Gastrocnemius medialis (tissue), 4 donors: ENCODE measurements around the gene CBR1. TPM values are rescaled to one million over a fixed set of nuclear protein-coding genes. Genes with fewer than 3 reads are reported as not detected.

Experiments
- ATAC-seq, 2 donors: fragments of 150-250 bp; one replicate each; pipeline ENCODE4 v1.9.1; 2016
- DNase-seq, 2 donors: peaks; one replicate each; pipeline ENCODE4 v3.0.0-alpha.2; 2019
- H3K27ac ChIP-seq, 4 donors: fragments of 200-600 bp; sonication (generic); 1 replicate in 1 of 4; 2 replicates in 3 of 4; pipeline ENCODE4 v1.5.1; 2016 to 2018; ENCODE audit warnings: mild to moderate bottlenecking in 2 of 4, moderate library complexity in 1 of 4
- H3K27me3 ChIP-seq, 3 donors: fragments of 200-600 bp; sonication (generic) in 2 of 3; 1 replicate in 1 of 3; 2 replicates in 2 of 3; pipeline versions ENCODE4 v1.5.1 to v1.6.0; 2016 to 2019; ENCODE audit warnings: mild to moderate bottlenecking in 1 of 3, moderate library complexity in 1 of 3
- H3K36me3 ChIP-seq, 2 donors: fragments of 200-600 bp; sonication (generic) in 1 of 2; one replicate each; pipeline ENCODE4 v1.5.1; 2017 to 2018
- H3K4me1 ChIP-seq, 2 donors: fragments of 200-600 bp; sonication (generic) in 1 of 2; one replicate each; pipeline ENCODE4 v1.5.1; 2016 to 2017; ENCODE audit warnings: mild to moderate bottlenecking in 2 of 2
- H3K4me3 ChIP-seq, 4 donors: fragments of 200-600 bp; sonication (generic) in 3 of 4; 1 replicate in 1 of 4; 2 replicates in 3 of 4; pipeline ENCODE4 v1.5.1; 2016 to 2019; ENCODE audit warnings: mild to moderate bottlenecking in 2 of 4
- H3K9me3 ChIP-seq, 3 donors: fragments of 200-600 bp; sonication (generic) in 2 of 3; 1 replicate in 1 of 3; 2 replicates in 2 of 3; pipeline ENCODE4 v1.5.1; 2016 to 2019
- CTCF ChIP-seq, 5 experiments: fragments of 450-650 bp in 3 of 5; fragments of 200-600 bp in 2 of 5; sonication (generic) in 2 of 5; IDR thresholded peaks in 4 of 5; conservative IDR thresholded peaks in 1 of 5; 1 replicate in 4 of 5; 2 replicates in 1 of 5; pipeline ENCODE4 v1.5.1; 2016 to 2019; ENCODE audit warnings: antibody characterized with exemption in 5 of 5, mild to moderate bottlenecking in 3 of 5, moderate library complexity in 3 of 5
- POLR2A ChIP-seq, 2 donors: fragments of 450-650 bp; IDR thresholded peaks; one replicate each; pipeline ENCODE4 v1.6.1; 2017; ENCODE audit warnings: antibody characterized with exemption in 2 of 2, mild to moderate bottlenecking in 2 of 2, moderate library complexity in 2 of 2
- in situ Hi-C, 4 donors: fragments of 200-750 bp; cut with MboI; loops; one replicate each; pipeline versions ENCODE4 v1.15.0 to v1.8.0; 2017; ENCODE audit warnings: low sequenced_read_pairs in 4 of 4
- intact Hi-C: fragments of 100-400 bp; cut with DNase I; formaldehyde crosslinking; loops from one replicate; pipeline ENCODE4 v1.15.1; 2023; ENCODE audit warnings: low total_unique reads
- total RNA-seq, 4 donors: library from RNA; depleted of rRNA; stranded (reverse); fragments of >200 nt; gene quantifications; one replicate each; pipeline versions ENCODE4 v1.1.0 to v1.2.3, GENCODE V29; 2016

Gene CBR1
- total RNA-seq, 4 donors from 2014 or later, result 44.8 to 73.9 (median 66.4) TPM

DNA sequence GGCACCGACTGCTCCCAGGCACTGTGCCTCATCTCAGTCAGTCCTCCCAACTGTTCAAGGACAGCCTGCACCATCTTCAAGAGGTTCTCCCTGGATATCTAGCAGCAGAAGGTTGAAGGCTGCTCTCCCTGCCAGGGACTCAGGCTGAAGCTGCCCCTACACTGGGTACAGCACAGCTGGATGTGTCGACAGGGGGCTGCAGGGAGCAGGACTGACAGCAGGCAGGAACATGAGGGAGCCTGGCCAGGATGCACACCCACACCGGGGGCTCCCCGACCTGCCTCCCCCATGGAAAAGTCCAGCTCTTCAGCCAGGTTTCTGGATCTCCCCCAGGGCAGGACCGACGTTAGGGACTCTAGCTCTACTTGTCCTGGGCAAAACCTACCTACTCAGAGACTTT lies 30.0 kb upstream of the CBR1 start:
- DNase-seq, result no peak
- Histone ChIP-seq H3K27me3 (no peaks in the 10 kb centered on the region), H3K9me3 (no peaks in the 10 kb centered on the region), H3K4me1 (peaks cover 0 to 1% of the 10 kb centered on the region in 2 donors), H3K4me3 (no peak overlapping the region), H3K27ac (no peak overlapping the region), H3K36me3 (peaks cover 0 to 86% of the 10 kb centered on the region in 2 donors)
- no peak for ATAC-seq
- intact Hi-C loops (no loop called here), in situ Hi-C loops (no loop called here)
- TF ChIP-seq POLR2A (IDR thresholded peaks at IDR 0.05) (no peak), CTCF (IDR thresholded peaks at IDR 0.05 in 4 of 5, conservative IDR thresholded peaks at IDR 0.05 in 1 of 5) (no peak)

- Histone ChIP-seq H3K9me3 (no peaks in the 10 kb centered on the region), H3K27me3 (no peaks in the 10 kb centered on the region), H3K36me3 (peaks cover 0 to 87% of the 10 kb centered on the region in 2 donors), H3K4me1 (no peaks in the 10 kb centered on the region), H3K4me3 (no peak overlapping the region), H3K27ac (no peak overlapping the region)
- ATAC-seq, result no peak
- TF ChIP-seq POLR2A (IDR thresholded peaks at IDR 0.05), result no peak
- no peak for TF ChIP-seq CTCF (IDR thresholded peaks at IDR 0.05 in 4 of 5, conservative IDR thresholded peaks at IDR 0.05 in 1 of 5)
- in situ Hi-C loops (no loop called here), intact Hi-C loops (no loop called here)
- DNase-seq, result no peak
Measured at GRCh38 chr21:36040389-36040788, 29.4 kb upstream of the CBR1 start.

DNA sequence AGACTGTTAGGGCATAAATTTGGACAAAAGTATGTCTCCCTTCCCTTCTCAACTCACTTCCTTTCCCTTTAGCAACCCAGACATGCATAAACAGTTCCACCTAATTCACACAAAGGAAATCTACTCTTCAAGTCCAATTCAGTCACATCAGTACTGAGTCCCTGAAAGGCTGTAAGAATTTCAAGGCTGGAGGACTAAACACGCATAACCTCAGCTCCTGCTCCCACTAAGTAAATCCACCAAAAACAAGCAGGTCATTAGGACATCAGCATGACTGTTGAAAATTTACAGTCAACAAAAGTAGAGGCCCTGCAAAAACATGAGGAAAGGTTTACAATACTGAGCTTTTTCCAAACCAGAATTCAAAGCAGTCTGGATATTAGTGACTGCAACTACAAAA lies 27.9 kb upstream of the CBR1 start:
- in situ Hi-C loops, result no loop called here
- H3K4me3 ChIP-seq, result no peak overlapping the region

GRCh38 chr21:36044056-36044455 lies 25.8 kb upstream of the CBR1 start:
- TF ChIP-seq POLR2A (IDR thresholded peaks at IDR 0.05), result no peak
- no peak for TF ChIP-seq CTCF (IDR thresholded peaks at IDR 0.05 in 4 of 5, conservative IDR thresholded peaks at IDR 0.05 in 1 of 5)
- no peak overlapping the region for H3K4me3 ChIP-seq
- H3K36me3 ChIP-seq, result peaks cover 0 to 82% of the 10 kb centered on the region in 2 donors
- H3K27ac ChIP-seq, result no peak overlapping the region
- intact Hi-C loops (no loop called here), in situ Hi-C loops (no loop called here)
- no peaks in the 10 kb centered on the region for H3K9me3 ChIP-seq
- H3K27me3 ChIP-seq, result no peaks in the 10 kb centered on the region
- H3K4me1 ChIP-seq, result no peaks in the 10 kb centered on the region
- DNase-seq (no peak), ATAC-seq (no peak)

More for the DNA sequence above, 27.9 kb upstream of the CBR1 start:
- Histone ChIP-seq H3K27me3 (no peaks in the 10 kb centered on the region), H3K27ac (no peak overlapping the region), H3K36me3 (peaks cover 0 to 88% of the 10 kb centered on the region in 2 donors), H3K9me3 (no peaks in the 10 kb centered on the region), H3K4me1 (no peaks in the 10 kb centered on the region)
- ATAC-seq, result no peak
- no peak for TF ChIP-seq CTCF (IDR thresholded peaks at IDR 0.05 in 4 of 5, conservative IDR thresholded peaks at IDR 0.05 in 1 of 5)
- TF ChIP-seq POLR2A (IDR thresholded peaks at IDR 0.05), result no peak
- intact Hi-C loops, result no loop called here
- no peak for DNase-seq

DNA sequence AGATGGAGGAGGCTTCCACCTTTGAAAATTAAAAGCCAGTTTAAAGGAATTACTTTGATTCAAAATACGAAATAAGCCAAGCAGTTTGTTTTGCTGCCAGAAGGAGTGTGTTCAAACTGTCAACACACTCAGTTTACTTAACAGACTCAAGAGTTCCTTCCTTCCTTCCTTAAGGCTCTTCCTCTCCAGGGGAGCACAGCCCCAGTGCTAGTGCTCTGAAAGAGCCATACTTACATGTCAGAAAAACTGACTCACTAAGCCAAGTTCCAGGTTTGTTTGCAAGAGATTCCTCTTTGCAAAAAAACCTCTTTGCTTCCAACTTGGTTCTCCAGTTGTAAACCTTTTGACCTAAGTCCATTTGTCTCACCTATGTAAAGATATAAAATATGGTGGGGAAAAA lies 23.8 kb upstream of the CBR1 start:
- ATAC-seq, result no peak
- no peaks in the 10 kb centered on the region for H3K9me3 ChIP-seq
- intact Hi-C loops, result no loop called here
- H3K36me3 ChIP-seq, result peaks cover 0 to 77% of the 10 kb centered on the region in 2 donors
- no peak overlapping the region for H3K27ac ChIP-seq
- H3K27me3 ChIP-seq, result no peaks in the 10 kb centered on the region
- in situ Hi-C loops, result no loop called here
- no peak for DNase-seq
- H3K4me3 ChIP-seq, result no peak overlapping the region
- H3K4me1 ChIP-seq, result no peaks in the 10 kb centered on the region
- TF ChIP-seq POLR2A (IDR thresholded peaks at IDR 0.05), result no peak
- TF ChIP-seq CTCF (IDR thresholded peaks at IDR 0.05 in 4 of 5, conservative IDR thresholded peaks at IDR 0.05 in 1 of 5), result no peak
